Fibroblast of skin of right biceps (primary cell): ENCODE data around the gene MRPS6.

Experiments used
- DNase-seq: peaks from one replicate; pipeline ENCODE4 v3.0.0-alpha.2; 2013

MRPS6 gene

DNA sequence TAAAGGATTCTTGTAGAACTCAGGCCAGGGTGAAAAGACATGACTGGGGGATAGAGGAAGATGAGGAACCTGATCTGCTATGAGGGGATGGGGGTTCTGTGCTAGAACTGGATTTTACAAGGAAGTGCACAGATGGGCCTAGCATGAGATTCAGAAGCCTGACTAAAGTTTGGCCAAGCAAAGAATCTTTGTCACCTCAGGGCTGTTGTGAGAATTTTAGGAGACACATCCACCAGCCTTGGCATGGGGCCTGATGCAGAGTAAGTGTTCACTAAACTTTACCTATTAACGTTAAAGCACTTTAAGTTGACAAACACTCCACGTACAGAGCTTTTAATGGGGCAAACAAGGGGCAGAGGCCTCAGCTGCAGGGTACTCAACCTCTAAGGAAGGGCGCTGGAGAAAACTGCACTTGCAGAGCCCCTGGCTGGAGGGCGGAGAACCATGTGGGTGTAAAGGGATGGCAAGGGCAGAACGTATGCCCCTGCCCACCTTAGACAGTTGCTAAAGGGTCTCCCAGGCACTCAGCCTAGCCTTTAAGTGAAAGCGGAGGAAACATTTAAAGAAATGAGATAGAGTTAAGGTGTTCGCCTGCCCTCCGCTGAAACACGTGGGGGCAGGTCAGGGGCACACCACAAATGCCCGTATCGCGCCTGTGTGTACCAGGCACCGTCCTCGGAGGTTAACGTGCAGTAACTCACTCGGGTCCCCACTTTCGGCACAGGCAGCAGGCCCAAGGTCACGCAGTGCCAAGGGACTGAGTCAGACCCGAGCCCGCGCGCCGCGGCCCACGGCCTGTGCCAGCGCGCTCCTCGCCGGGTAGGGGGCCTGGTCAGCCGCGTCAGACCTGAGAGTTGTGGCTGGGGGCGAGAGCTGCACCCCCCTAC lies 990 bp upstream of the MRPS6 start:
- DNase-seq, result peak; percentile 20

DNA sequence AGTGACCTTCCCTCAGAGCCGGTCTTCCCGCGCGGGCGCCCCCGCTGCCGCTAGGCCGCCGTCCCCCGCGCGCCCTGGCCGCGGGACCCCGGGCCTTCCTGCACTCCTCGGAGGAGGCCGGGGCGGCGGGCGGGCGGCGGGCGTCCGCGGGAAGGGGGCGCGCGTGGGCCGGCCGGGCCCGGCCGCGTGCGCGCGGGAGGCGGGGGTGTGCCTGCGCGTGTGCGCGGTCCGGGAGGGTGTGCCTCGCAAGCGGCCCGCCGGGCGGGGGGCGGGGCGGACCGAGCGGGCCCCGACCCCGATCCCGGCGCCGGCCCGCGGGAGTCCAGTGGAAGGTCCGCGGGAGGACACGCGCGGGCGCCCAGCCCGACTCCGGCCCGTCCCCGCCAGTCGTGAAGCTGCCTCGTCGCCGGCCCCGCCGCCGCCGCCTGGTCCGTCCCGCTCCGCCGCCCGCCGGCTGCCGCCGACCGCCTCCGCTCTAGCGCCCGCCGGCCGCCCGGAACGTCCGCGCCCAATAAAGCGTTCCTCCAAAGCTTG lies 438 bp downstream of the MRPS6 start:
- DNase-seq, result no peak

DNA sequence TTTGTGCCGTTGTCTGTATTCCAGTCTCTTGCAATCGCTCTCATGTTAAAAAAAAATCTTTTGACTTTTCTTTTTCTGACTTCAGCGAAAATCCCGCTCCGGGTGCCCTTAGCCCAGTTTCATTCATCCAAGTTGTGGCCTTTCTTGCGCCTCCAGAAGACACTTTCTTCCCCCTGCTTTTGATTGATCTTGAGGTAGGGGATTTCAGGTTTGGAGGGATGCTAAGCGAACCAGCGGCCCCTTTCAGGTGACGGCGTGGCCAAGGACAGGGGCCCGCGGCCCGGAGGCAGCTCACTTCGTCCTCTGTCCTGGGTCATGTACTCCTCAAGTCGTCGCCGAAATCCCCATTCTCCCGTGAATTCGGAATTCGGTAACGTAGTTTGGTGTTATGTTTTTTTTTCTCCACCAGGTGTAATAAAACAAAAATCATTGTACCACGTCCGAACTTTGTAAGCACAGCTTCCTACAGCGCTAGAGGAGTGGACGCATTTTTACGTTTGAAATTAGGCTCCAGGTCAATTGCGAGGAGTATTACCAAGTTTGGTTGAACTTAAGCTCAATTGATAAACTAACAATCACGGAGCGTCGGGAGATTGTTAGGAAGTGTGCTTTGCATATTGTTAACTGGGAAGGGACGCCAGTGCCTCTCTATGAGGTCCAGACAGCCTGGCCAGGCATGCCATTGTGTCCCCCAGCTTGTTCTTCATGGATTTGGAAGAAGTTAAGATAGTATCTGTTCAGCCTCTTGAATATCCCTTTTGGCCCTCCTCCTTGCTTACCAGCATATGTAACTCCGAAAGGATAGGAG lies 1.1 kb downstream of the MRPS6 start:
- no peak for DNase-seq

DNA sequence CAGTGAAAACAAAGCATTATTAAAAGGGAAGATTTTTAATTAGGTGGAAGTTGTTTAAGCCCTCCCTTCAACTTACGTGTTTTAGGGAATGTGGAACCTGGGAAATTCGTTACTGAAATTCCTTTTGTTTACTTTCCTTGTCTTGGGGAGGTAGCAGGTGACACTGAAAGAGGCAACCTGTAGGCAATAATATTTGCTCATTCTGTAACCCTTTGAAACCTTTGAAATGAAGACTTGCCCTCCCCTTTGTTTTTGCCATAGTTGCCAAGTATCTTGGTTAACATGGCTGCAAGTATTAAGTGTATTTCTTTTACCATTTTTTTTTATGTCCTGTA lies 1.7 kb downstream of the MRPS6 start:
- no peak for DNase-seq

DNA sequence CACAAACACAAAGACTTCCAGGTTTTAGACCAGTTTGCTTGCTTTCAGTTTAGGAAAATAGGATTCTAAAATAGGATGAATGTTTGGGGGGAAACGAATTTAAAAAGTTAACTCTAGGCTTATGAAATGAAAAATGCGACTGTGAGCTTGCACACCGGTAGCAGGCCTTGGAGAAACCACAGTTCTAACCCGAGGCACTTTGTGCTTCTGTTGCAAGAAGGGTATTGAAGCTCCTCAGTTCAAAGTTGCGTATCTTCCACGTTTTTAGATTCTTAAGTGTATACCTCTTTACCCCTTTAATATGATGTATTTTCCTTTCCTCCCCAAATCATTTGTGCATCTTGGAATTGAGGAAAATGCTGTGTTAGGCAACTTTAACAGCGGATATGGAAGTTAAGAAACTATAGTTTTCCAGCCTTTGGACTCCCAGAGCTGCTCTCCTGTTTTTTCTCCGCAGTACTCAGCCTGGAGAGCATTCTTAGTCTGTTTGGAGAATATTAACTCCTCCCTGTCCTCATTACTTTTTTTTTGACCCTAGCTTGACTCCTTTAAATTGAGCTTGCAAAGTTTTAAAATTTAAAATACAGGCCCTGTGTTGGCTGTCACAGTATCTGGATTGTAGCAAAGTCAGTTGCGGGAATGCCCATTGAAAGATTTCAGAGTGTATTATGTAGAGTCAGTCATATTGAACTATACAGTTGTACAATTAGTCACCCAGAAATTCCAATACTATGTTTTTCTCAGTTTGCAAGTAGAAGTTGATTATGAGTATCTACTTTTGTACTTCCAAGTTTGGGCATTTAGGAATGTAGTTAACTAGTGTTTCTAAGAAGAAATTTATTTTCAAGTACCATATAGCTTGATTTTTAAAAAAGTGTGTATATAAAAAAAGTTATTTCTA lies 2.6 kb downstream of the MRPS6 start:
- no peak for DNase-seq

DNA sequence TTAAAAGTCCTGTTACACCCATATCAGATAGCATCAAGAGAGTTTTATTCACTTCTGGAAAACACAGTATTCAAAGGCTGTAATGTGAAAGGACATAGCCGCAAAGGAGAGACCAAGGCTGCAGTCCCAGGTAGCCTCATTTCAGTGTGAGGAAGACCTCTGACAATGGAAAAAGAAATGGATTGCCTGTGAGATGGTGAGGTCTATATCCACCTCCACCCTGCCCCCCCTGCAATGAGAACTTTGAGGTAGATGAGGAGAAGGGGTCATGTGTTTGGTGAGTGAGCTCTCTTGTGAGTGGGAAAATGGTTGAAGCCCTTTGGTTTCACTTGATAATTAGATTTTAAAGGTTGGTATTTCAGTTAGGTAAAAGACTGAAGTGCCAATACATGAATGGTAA lies 3.5 kb downstream of the MRPS6 start:
- DNase-seq, result no peak

DNA sequence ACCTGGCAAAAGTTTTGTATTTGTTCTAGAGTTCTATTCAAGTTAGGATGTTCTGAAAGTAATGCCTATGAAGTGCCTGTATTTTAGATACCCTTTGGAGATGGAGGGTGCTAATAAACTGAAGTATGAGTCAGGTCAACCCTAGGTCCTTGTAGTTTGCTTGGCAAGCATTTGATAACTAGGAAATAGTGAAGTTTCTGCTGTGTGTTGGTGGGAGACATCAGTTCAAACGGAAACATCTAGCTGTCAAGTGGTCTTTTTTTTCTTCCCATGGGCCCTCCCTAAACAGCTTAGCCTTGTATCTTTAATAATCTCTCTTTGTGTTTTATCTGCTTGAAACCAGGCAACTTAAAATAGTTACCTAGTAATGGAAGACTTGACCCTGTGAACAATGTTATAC lies 4.5 kb downstream of the MRPS6 start:
- DNase-seq, result no peak

DNA sequence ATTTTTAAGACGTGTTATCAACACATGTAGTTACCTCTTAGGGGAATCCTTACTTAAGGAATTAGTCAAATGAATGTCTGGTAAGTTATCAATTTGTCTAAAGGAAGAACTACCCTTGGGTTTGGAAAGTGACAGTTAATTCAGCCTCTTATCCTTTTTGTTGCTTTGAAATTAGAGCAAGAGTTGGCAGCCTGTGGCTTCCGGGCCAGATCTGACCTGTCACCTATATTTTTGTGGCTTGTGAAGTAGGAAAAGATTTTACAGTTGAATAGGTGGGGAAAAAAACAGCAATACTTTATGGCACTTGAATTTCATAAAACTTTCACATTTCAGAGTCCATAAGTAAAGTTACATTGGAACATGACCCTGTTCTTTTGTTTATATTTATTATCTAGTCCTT lies 5.5 kb downstream of the MRPS6 start:
- DNase-seq, result no peak

DNA sequence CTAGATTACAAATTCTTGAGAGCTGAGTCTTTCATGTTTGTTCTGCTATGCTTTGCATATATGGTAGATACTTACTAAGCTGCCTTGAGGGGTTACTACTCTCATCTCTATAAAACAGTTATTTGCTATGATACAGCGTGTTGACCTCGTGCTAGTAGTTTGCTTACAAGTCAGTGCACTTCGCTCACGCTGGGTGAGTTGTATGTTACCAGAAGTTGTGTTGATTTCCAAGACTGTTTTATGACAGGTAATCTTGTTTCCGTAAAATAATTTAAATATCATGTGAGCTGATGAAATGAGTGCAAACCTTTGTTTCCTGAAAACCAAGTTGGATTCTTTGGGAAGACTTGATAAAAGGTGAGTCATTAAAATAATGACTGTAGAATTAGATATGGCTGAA lies 7.3 kb downstream of the MRPS6 start:
- no peak for DNase-seq

DNA sequence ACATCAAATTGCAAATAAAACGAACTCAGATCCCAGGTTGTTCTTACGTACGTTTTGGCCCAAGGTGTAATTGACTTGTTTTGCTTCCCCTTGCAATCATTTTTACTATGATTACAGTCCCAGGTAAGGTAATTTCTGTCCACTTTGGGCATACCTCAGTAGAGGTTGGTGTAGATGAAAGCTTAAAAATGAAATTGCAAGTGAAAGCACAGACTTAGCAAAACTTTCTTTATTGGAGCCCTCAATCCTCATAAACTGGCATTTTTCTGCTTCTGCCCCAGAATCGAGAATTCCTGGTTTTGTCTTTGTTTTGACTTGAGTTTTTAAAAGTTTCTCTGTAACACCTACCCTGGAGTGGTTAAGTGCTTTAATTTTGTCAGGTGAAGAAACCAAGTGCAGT lies 9.4 kb downstream of the MRPS6 start:
- no peak for DNase-seq

DNA sequence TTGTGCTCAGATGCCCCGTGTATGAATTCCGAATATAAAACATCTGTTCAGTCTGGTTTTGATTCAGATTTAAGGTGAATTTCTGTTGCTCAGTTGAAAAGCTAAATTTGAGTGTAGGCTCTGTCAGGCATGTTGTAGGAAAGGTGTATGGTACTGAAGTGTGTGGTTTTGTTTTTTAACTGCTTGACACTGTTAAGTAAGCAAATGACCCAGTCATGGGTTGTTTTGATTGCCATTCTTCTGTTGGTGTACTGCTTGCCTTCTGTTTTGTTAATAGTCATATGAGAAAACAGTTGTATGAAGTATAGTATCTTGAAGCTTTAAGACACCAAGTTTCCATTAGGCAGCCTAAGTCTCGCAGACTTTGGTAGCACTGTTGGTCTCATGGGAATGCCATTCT lies 10.0 kb downstream of the MRPS6 start:
- DNase-seq, result no peak

DNA sequence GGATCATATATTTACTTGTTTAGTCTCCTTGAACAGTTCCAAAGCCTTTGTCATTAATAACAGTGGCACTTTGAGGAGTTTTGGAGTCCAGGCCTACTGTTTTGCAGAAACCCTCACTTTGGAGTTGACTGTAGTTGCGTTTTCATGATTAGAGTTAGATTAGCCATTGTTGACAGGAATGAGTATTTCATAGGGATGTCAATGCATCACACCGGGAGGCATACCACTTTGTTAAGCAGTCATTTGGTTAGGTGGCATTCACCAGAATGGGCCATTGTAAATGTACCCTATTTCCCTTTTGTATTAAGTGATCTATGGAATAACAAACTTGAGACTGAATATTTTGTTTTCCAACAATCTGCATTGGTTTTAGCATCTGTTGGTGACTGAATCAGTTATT lies 11.8 kb downstream of the MRPS6 start:
- DNase-seq, result no peak

DNA sequence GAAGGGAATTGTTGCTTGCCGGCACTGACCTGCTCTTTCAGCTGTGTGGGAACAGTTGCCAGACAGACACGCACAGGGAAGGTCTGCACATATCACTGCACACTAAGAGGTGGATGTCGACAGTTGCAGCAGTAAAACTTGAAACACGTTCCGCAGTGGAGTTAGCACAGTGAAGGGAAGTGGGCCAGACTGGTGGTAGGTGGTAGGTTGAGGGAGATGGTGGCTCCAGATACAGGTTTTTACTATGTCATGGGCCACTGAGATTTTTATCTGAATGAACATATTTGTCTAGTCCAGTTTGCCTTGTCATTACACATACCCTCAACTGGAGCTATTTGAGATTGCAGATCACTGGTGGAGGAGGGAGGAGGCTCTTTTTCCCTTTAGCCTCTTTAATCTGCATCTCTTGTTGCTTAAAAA lies 13.5 kb downstream of the MRPS6 start:
- no peak for DNase-seq

DNA sequence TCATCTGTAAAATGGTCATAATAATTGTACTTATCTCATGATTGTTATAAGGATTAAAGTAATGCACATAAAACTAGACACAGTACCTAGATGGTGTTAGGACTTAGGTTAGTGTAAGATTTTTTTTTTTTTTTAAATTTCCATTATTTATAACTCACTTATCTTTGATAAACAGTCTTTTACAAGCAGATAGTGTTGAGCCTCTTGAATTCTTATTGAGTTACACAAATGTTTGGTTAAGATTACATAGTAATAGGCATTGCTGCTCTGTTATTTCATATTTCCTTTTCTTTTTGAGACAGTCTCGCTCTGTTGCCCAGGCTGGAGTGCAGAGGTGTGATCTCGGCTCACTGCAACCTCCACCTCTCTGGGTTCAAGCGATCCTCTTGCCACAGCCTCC lies 15.4 kb downstream of the MRPS6 start:
- DNase-seq, result no peak

DNA sequence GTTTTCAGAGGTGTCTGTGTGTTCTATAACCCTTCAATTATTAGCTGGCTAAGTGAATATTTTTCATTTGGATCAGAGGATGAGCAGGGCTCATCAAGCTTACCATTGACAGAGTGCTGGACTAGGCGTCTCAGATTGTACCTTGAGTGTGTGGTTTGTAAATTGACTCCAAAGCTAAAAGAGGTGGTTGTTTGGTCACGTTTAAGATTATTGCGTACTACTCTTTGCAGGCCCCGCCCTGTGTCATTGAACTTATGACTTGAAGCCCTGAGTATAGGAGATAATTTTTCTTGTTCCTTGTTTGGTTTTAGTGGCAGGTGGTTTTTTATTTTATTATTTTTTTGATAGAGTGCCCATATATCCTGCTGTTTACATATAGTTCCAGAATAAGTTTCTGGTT lies 17.7 kb downstream of the MRPS6 start:
- no peak for DNase-seq

DNA sequence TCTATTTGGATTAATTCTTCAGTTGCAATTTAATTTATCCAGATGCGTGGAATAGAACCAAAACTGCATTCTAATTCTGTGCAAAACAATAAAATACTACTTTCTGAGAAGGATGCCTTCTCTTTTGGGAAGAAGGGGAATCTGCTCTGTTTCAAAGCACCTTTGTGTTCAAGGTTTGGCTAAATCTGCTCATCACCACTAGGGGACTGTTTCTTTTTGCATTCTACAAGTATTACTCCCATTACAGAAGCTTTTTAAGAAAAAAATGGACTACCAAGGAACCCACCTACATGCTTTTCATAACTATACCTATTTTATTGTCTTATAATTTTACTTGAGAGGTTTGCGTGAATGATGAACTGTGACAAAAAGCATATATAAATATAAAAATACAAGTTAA lies 18.2 kb downstream of the MRPS6 start:
- no peak for DNase-seq

DNA sequence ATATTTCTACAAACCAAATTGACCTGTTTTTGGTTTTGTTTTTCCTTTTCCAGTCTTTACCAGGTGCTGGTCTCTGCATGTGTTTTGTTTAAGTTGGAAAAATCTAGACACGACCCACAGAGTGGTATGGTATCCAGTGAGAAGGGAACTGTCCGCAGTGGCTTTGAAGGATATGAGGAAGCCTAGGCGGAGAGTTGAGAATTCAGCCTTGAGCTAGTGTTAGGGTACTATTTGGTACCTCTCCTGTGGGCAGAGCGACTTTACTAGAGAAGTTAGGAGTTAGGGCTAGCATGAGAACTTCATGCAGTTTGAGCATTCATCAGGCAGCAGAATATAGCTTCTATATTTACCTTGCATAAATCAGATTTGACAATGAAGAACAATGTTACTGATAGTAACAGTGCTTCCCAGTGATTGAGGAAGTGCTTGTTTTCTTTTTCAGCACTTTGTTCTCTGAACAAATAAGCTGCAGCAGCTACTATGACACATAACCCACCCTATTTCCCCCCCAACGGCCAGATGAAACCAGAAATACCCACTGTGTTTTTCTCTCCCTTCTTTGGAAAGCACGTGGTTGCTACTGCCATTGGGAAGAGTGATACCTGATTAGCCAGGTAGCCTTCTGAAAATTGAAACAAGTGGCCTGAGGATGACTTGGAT lies 19.0 kb downstream of the MRPS6 start:
- no peak for DNase-seq

DNA sequence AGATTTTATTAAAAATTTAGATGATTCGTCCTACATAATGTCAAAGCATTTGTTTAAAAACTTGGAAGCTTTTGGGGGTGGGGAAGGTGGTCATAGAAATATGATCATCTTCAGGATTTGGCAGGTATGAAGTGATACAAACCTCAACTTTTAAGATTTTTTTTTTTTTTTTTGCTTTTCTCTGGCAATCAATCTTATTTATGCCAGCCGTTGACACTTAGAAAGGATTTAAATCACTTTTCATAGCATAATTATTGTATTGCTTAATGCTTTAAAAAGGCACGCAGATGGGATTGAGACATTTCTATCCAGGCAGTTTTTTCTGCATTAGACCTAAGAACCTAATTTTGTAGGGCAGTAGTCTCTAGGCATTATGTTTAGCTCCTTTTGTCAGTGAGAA lies 19.7 kb downstream of the MRPS6 start:
- DNase-seq, result no peak

DNA sequence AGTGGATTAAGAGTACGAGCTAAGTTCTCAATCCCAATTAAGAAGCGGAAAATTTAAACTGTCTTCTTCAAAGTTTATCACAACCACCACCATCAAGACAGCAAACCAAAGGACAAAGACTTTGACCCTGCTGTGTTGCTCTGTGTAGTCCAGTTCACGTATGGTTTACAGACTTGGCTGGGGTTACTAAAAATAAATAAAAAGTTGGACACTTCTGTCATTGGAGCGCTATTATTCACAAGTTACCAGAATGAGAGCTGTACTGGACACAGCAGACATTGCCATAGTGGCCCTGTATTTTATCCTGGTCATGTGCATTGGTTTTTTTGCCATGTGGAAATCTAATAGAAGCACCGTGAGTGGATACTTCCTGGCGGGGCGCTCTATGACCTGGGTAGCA lies 21.6 kb downstream of the MRPS6 start:
- DNase-seq, result no peak

DNA sequence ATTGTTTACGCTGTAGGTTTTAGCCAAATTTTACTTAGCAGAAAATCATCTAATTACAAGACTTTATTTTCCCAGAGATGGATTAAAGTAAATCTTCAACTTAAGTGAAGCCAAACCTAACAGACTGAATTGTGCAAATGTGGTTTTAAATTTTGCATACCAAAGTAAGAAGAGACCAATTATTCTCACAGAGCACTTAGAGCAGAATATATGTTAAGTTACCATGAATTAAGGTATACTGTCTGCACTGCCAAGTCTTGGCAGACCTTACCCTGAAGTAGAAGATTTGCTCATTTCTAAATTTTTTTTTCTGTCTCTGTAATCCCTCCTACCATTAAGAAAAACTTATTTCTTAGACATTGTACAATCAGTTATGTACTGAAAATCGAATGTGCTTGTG lies 24.1 kb downstream of the MRPS6 start:
- DNase-seq, result no peak

DNA sequence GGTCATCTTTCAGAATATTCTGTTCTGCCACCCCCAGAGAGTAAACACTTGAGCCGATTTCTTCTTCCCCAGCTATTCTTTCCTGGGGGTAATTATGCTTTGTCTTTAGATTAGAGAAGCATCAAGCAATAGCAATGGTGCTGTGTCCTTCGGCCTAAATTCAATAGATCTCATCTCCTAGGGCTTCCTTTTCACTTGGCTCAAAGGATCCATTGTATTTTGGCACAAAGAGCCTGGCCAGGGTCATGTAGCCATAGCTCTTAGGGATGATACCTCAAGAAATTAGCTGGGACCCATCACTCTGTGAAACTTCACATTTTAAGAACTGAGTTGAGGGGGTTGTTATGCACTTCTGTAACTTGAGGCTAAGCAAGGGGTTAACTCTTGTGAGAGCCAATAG lies 27.0 kb downstream of the MRPS6 start:
- DNase-seq, result no peak

DNA sequence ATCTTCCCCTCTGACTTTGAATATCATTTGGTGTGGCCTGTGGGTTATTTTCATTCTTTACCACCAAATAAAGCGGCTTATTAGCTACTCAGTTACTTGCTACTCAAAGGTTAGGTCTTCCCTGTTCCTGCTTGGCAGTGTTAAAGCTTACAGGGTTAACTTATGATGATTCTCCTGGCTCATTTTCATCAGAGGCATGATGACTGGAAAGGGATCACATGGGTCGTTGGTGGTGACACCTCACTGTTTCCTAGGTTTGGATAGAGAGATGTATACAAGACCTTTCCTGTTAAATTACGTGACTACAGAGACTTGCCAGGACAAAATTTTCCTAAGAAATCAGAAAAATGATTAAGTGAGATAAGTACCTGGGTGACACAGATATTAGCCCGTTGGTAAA lies 27.4 kb downstream of the MRPS6 start:
- no peak for DNase-seq
